Measurements from ENCODE around the gene GABBR2. TPM values are rescaled to one million over a fixed set of nuclear protein-coding genes. Genes with fewer than 3 reads are reported as not detected.

Gene GABBR2
- total RNA-seq, 2 donors from 2014 or later, result not detected

- 68 to 78% methylated on average over 4 of the region's 4 CpGs for WGBS, 2 donors
- no peaks in the 10 kb centered on the region for H3K4me1 ChIP-seq
- no peak for ATAC-seq
- no peaks in the 10 kb centered on the region for H3K27me3 ChIP-seq
- no peaks in the 10 kb centered on the region for H3K9me3 ChIP-seq
- DNase-seq, result no peak
- no peaks in the 10 kb centered on the region for H3K36me3 ChIP-seq (replicated peaks in 1 of 2; ENCODE audit: insufficient read depth in 1 of 2, low read depth in 2 of 2)
- no peak overlapping the region for H3K27ac ChIP-seq
- intact Hi-C loops (cut with DNase I), result no loop called here
- H3K4me3 ChIP-seq, result no peak overlapping the region
- TF ChIP-seq POLR2A (IDR thresholded peaks at IDR 0.05) (no peak), CTCF (IDR thresholded peaks at IDR 0.05) (no peak)
These were observed 364.2 kb downstream of the GABBR2 start for GRCh38 chr9:98344581-98344980.

- Histone ChIP-seq H3K4me1 (no peaks in the 10 kb centered on the region), H3K27me3 (no peaks in the 10 kb centered on the region), H3K27ac (no peak overlapping the region), H3K4me3 (no peak overlapping the region), H3K36me3 (replicated peaks in 1 of 2; ENCODE audit: insufficient read depth in 1 of 2, low read depth in 2 of 2) (no peaks in the 10 kb centered on the region), H3K9me3 (no peaks in the 10 kb centered on the region)
- 63 to 84% methylated on average over 2 of the region's 2 CpGs for WGBS, 2 donors
- ATAC-seq (no peak), DNase-seq (no peak)
- intact Hi-C loops (cut with DNase I), result no loop called here
- no peak for TF ChIP-seq CTCF (IDR thresholded peaks at IDR 0.05)
- TF ChIP-seq POLR2A (IDR thresholded peaks at IDR 0.05), result no peak
These were observed 365.9 kb downstream of the GABBR2 start for GRCh38 chr9:98342820-98343210.

- H3K4me3 ChIP-seq, result no peak overlapping the region
- H3K27me3 ChIP-seq, result no peaks in the 10 kb centered on the region
- H3K4me1 ChIP-seq, result no peaks in the 10 kb centered on the region
- no peak overlapping the region for H3K27ac ChIP-seq
- H3K36me3 ChIP-seq (replicated peaks in 1 of 2; ENCODE audit: insufficient read depth in 1 of 2, low read depth in 2 of 2), result no peaks in the 10 kb centered on the region
- 86 to 88% methylated on average over 4 of the region's 4 CpGs for WGBS, 2 donors
- no peaks in the 10 kb centered on the region for H3K9me3 ChIP-seq
- no peak for DNase-seq
- no peak for TF ChIP-seq POLR2A (IDR thresholded peaks at IDR 0.05)
- TF ChIP-seq CTCF (IDR thresholded peaks at IDR 0.05), result no peak
- intact Hi-C loops (cut with DNase I), result no loop called here
- ATAC-seq, result no peak
These were observed 366.5 kb downstream of the GABBR2 start for GRCh38 chr9:98342098-98342819.

GRCh38 chr9:98341157-98342097, 367.3 kb downstream of the GABBR2 start:
- WGBS, 2 donors, result 53 to 55% methylated on average over 20 of the region's 20 CpGs

More at GRCh38 chr9:98341157-98342097, 367.3 kb downstream of the GABBR2 start:
- intact Hi-C loops (cut with DNase I), result no loop called here
- TF ChIP-seq CTCF (IDR thresholded peaks at IDR 0.05), result no peak
- no peak for TF ChIP-seq POLR2A (IDR thresholded peaks at IDR 0.05)
- DNase-seq (no peak), ATAC-seq (no peak)
- H3K4me1 ChIP-seq, result no peaks in the 10 kb centered on the region
- H3K27ac ChIP-seq, result no peak overlapping the region
- H3K4me3 ChIP-seq, result no peak overlapping the region
- no peaks in the 10 kb centered on the region for H3K36me3 ChIP-seq (replicated peaks in 1 of 2; ENCODE audit: insufficient read depth in 1 of 2, low read depth in 2 of 2)
- no peaks in the 10 kb centered on the region for H3K27me3 ChIP-seq
- no peaks in the 10 kb centered on the region for H3K9me3 ChIP-seq
